Measurements from ENCODE around the gene GPAT2.
"Not testable (repeated sequence)": the region's sequence is repeated elsewhere in the genome, so short reads cannot be mapped to it uniquely, and the experiment has no call there.

- TF ChIP-seq, protein P1, sequence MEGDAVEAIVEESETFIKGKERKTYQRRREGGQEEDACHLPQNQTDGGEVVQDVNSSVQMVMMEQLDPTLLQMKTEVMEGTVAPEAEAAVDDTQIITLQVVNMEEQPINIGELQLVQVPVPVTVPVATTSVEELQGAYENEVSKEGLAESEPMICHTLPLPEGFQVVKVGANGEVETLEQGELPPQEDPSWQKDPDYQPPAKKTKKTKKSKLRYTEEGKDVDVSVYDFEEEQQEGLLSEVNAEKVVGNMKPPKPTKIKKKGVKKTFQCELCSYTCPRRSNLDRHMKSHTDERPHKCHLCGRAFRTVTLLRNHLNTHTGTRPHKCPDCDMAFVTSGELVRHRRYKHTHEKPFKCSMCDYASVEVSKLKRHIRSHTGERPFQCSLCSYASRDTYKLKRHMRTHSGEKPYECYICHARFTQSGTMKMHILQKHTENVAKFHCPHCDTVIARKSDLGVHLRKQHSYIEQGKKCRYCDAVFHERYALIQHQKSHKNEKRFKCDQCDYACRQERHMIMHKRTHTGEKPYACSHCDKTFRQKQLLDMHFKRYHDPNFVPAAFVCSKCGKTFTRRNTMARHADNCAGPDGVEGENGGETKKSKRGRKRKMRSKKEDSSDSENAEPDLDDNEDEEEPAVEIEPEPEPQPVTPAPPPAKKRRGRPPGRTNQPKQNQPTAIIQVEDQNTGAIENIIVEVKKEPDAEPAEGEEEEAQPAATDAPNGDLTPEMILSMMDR (IDR thresholded peaks at IDR 0.05): peak; percentile 74 to 99 (median 94)
- TF ChIP-seq POLR2A (IDR thresholded peaks at IDR 0.05): not testable (repeated sequence)
Measured at GRCh38 chr2:95992520-95993272, 42.0 kb downstream of the GPAT2 start.

All from thyroid gland (tissue), 4 donors.